Neural cell (in vitro differentiated cells): ENCODE measurements around the gene RADIL. TPM values are rescaled to one million over a fixed set of nuclear protein-coding genes. Genes with fewer than 3 reads are reported as not detected.

Experiments used
- H2AFZ ChIP-seq: fragments of 200-600, 300-800 bp; sonication (generic), shearing (Covaris generic); 2 replicates; pipeline ENCODE4 v1.6.0; 2014; ENCODE audit warnings: low read depth, mild to moderate bottlenecking, antibody characterized with exemption, low read length, moderate library complexity
- H3F3A ChIP-seq: fragments of 200-600 bp; shearing (Covaris generic); 2 replicates; pipeline ENCODE4 v1.6.1; 2016; ENCODE audit warnings: mild to moderate bottlenecking, moderate library complexity, mixed read lengths, antibody characterized with exemption, low read length; ENCODE audit not compliant: insufficient read depth, poor library complexity, severe bottlenecking
- H3K27ac ChIP-seq: fragments of 200-600, 300-800 bp; sonication (generic), shearing (Covaris generic); 2 replicates; pipeline ENCODE4 v1.5.1; 2014; ENCODE audit warnings: mild to moderate bottlenecking, low read length, moderate library complexity
- H3K27me3 ChIP-seq: fragments of 300-800, 200-600 bp; sonication (generic), shearing (Covaris generic); 2 replicates; pipeline ENCODE4 v1.6.0; 2014; ENCODE audit warnings: mild to moderate bottlenecking, low read depth, low read length, moderate library complexity; ENCODE audit not compliant: insufficient read depth
- H3K36me3 ChIP-seq: fragments of 300-800, 200-600 bp; sonication (generic), shearing (Covaris generic); 2 replicates; pipeline ENCODE4 v1.5.1; 2014; ENCODE audit warnings: mild to moderate bottlenecking, antibody characterized with exemption, low read length, moderate library complexity; ENCODE audit not compliant: insufficient read depth
- H3K4me2 ChIP-seq: fragments of 300-800, 200-600 bp; sonication (generic), shearing (Covaris generic); 2 replicates; pipeline ENCODE4 v1.6.0; 2014; ENCODE audit warnings: mild to moderate bottlenecking, low read length
- H3K4me3 ChIP-seq: fragments of 300-800, 200-600 bp; sonication (generic), shearing (Covaris generic); 2 replicates; pipeline ENCODE4 v1.5.1; 2014; ENCODE audit warnings: mild to moderate bottlenecking, low read length, moderate library complexity
- H3K79me2 ChIP-seq: fragments of 200-600 bp; shearing (Covaris generic); replicated peaks from 2 replicates; pipeline ENCODE4 v1.6.0; 2014; ENCODE audit warnings: mild to moderate bottlenecking, low read length, moderate library complexity; ENCODE audit not compliant: insufficient read depth
- H3K9ac ChIP-seq: fragments of 300-800, 200-600 bp; sonication (generic), shearing (Covaris generic); 2 replicates; pipeline ENCODE4 v1.6.1; 2016; ENCODE audit warnings: mild to moderate bottlenecking, low read length, mixed read lengths
- H3K9me2 ChIP-seq: fragments of 200-600 bp; shearing (Covaris generic); 2 replicates; pipeline ENCODE4 v1.6.1; 2016; ENCODE audit warnings: mild to moderate bottlenecking, low read length, mixed read lengths; ENCODE audit not compliant: insufficient read depth
- H3K9me3 ChIP-seq: fragments of 200-600, 300-800 bp; sonication (generic), shearing (Covaris generic); 2 replicates; pipeline ENCODE4 v1.6.1; 2016; ENCODE audit warnings: mild to moderate bottlenecking, mixed run types, low read length, moderate library complexity, mixed read lengths
- H4K20me1 ChIP-seq: fragments of 200-600 bp; shearing (Covaris generic); 2 replicates; pipeline ENCODE4 v1.6.1; 2016; ENCODE audit warnings: mild to moderate bottlenecking, mixed run types; ENCODE audit not compliant: insufficient read depth
- EP300 ChIP-seq: fragments of 450-650 bp; conservative IDR thresholded peaks from 2 replicates; pipeline ENCODE4 v1.6.1; 2014; ENCODE audit warnings: antibody characterized with exemption, mild to moderate bottlenecking, moderate library complexity; ENCODE audit not compliant: poor library complexity, severe bottlenecking
- EZH2 ChIP-seq: fragments of 200-600, 300-800 bp; shearing (Covaris generic), sonication (generic); IDR thresholded peaks from 2 replicates; pipeline ENCODE4 v1.6.1; 2014; ENCODE audit warnings: antibody characterized with exemption, low read length, borderline replicate concordance, mild to moderate bottlenecking; ENCODE audit not compliant: insufficient read depth, poor library complexity, severe bottlenecking
- MXI1 ChIP-seq: fragments of 450-650 bp; conservative IDR thresholded peaks from 2 replicates; pipeline ENCODE4 v1.6.1; 2014; ENCODE audit warnings: antibody characterized with exemption, mild to moderate bottlenecking; ENCODE audit not compliant: poor library complexity, severe bottlenecking
- POLR2AphosphoS5 ChIP-seq: IDR thresholded peaks from 2 replicates; pipeline ENCODE4 v1.6.1; 2012
- RAD21 ChIP-seq: fragments of 450-650 bp; conservative IDR thresholded peaks from 2 replicates; pipeline ENCODE4 v1.6.1; 2014; ENCODE audit warnings: antibody characterized with exemption, mild to moderate bottlenecking, moderate library complexity
- SMC3 ChIP-seq: fragments of 450-650 bp; conservative IDR thresholded peaks from 2 replicates; pipeline ENCODE4 v1.6.1; 2014; ENCODE audit warnings: antibody characterized with exemption, mild to moderate bottlenecking, moderate library complexity; ENCODE audit not compliant: poor library complexity
- TAF1 ChIP-seq: IDR thresholded peaks from 2 replicates; pipeline ENCODE4 v1.6.1; 2012; ENCODE audit warnings: low read depth
- polyA plus RNA-seq: library from polyadenylated mRNA; depleted of rRNA; stranded (reverse); fragments of >200 nt; gene quantifications from 2 replicates; pipeline ENCODE4 v1.2.3, GENCODE V29; 2014
- TF ChIP-seq, protein P1 (sequence below): fragments of 450-650 bp; IDR thresholded peaks from 2 replicates; pipeline ENCODE4 v1.5.1; 2014; ENCODE audit warnings: antibody characterized with exemption, mild to moderate bottlenecking, moderate library complexity; ENCODE audit not compliant: poor library complexity, severe bottlenecking
- TF ChIP-seq, protein P2 (sequence below): IDR thresholded peaks from 2 replicates; pipeline ENCODE4 v1.6.1; 2012; ENCODE audit warnings: borderline replicate concordance

The RADIL gene
- polyA plus RNA-seq, 1 donor from 2014 or later: 4.1 TPM

DNA sequence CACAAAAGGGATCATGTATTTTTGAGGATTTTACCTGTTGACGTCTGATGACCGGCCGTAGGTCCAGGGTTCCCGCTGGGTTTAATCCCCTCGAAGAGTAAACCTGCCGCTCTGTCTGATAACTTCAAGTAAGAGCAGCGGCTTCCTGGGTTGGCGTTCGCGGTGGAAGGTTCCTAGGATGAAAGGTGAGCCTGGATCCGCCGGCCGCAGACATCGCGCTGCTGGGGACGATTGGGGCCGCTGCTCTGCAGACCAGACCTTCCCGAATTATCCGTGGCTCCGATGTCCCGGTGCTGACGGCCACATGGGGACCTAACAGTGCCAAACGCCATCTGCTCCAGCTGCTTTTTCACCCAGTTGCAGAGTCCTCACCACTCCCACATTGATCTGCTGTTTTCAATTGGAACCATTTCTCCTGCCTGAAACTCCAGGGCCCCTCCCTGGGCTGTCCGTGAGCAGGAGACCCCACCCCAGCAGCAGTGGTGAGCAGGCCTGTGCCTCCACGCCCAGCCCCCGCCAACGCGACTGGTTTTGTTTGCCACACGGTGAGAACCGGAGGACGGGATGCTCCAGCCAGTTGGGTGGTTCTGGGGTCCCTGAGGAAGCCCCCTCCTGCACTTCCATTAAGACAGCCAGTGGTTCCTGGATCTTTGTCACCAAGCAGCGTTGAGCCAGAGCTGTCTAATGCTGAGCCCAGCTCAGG, 120.3 kb downstream of the RADIL start:
- Histone ChIP-seq H3K27me3 (no peaks in the 10 kb centered on the region), H2AFZ (no peak overlapping the region), H3K9me2 (no peaks in the 10 kb centered on the region), H3K36me3 (no peaks in the 10 kb centered on the region), H3K4me3 (no peak overlapping the region), H3K27ac (no peak overlapping the region), H3K79me2 (no peaks in the 10 kb centered on the region), H3K9me3 (no peaks in the 10 kb centered on the region), H4K20me1 (no peaks in the 10 kb centered on the region), H3K9ac (no peak overlapping the region), H3F3A (no peaks in the 10 kb centered on the region), H3K4me2 (no peak overlapping the region)
- TF ChIP-seq MXI1 (no peak), TAF1 (no peak), SMC3 (no peak), EZH2 (no peak), POLR2AphosphoS5 (no peak), RAD21 (no peak), EP300 (no peak)
- TF ChIP-seq, protein P1, sequence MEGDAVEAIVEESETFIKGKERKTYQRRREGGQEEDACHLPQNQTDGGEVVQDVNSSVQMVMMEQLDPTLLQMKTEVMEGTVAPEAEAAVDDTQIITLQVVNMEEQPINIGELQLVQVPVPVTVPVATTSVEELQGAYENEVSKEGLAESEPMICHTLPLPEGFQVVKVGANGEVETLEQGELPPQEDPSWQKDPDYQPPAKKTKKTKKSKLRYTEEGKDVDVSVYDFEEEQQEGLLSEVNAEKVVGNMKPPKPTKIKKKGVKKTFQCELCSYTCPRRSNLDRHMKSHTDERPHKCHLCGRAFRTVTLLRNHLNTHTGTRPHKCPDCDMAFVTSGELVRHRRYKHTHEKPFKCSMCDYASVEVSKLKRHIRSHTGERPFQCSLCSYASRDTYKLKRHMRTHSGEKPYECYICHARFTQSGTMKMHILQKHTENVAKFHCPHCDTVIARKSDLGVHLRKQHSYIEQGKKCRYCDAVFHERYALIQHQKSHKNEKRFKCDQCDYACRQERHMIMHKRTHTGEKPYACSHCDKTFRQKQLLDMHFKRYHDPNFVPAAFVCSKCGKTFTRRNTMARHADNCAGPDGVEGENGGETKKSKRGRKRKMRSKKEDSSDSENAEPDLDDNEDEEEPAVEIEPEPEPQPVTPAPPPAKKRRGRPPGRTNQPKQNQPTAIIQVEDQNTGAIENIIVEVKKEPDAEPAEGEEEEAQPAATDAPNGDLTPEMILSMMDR: no peak
- TF ChIP-seq, protein P2, sequence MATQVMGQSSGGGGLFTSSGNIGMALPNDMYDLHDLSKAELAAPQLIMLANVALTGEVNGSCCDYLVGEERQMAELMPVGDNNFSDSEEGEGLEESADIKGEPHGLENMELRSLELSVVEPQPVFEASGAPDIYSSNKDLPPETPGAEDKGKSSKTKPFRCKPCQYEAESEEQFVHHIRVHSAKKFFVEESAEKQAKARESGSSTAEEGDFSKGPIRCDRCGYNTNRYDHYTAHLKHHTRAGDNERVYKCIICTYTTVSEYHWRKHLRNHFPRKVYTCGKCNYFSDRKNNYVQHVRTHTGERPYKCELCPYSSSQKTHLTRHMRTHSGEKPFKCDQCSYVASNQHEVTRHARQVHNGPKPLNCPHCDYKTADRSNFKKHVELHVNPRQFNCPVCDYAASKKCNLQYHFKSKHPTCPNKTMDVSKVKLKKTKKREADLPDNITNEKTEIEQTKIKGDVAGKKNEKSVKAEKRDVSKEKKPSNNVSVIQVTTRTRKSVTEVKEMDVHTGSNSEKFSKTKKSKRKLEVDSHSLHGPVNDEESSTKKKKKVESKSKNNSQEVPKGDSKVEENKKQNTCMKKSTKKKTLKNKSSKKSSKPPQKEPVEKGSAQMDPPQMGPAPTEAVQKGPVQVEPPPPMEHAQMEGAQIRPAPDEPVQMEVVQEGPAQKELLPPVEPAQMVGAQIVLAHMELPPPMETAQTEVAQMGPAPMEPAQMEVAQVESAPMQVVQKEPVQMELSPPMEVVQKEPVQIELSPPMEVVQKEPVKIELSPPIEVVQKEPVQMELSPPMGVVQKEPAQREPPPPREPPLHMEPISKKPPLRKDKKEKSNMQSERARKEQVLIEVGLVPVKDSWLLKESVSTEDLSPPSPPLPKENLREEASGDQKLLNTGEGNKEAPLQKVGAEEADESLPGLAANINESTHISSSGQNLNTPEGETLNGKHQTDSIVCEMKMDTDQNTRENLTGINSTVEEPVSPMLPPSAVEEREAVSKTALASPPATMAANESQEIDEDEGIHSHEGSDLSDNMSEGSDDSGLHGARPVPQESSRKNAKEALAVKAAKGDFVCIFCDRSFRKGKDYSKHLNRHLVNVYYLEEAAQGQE: no peak

DNA sequence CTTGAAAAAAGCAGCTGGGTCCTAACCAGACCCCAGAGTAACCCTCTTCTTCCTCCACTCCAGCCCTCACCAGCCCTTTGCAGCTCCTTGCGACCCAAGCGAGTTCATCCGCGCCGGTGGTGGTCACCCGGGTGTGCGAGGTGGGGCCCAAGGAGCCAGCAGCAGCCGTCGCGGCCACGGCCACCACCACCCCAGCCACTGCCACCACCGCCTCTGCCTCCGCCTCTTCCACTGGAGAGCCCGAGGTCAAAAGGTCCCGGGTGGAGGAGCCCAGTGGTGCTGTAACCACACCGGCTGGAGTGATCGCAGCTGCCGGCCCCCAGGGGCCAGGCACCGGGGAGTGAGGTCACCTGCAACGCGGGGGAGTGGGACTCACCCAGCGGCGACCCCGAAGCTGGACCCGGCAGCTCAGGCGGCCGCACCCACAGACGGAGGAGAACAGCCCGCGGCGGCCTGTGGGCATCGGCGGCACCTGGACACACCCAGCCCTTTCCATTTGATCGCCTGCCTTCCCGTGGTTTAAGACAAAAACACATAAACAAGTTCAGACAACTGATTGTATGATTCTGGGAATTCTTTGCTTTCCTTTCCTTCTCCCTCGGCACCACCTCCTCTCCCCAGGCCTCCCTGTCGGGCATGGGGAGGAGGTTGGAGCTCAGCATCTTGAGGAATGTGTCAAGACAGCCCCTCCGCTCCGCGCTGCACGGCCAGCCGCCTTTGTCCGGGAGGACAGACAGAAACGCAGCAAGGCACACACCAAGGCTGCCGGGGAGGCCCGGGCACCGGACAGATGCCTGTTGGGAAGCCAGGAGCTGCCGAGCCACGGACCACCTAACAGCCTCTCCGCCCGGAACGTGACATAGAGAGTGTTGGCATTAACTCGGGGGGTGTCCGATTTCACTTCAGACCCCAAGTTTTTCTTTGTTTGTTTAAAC, 121.1 kb downstream of the RADIL start:
- Histone ChIP-seq H4K20me1 (no peaks in the 10 kb centered on the region), H3K9ac (no peak overlapping the region), H3K79me2 (no peaks in the 10 kb centered on the region), H2AFZ (no peak overlapping the region), H3K9me3 (no peaks in the 10 kb centered on the region), H3F3A (no peaks in the 10 kb centered on the region), H3K4me3 (no peak overlapping the region), H3K27me3 (no peaks in the 10 kb centered on the region), H3K4me2 (no peak overlapping the region), H3K27ac (no peak overlapping the region), H3K36me3 (no peaks in the 10 kb centered on the region), H3K9me2 (no peaks in the 10 kb centered on the region)
- no peak for TF ChIP-seq MXI1
- TF ChIP-seq SMC3: no peak
- TF ChIP-seq, protein P2: no peak
- TF ChIP-seq TAF1: no peak
- no peak for TF ChIP-seq RAD21
